NT2/D1 (cell line): Measurements from ENCODE around the gene HOXB4.

Source experiments
- YY1 ChIP-seq: IDR thresholded peaks from 2 replicates; pipeline ENCODE4 v1.6.1; 2011; ENCODE audit not compliant: insufficient read length, insufficient read depth
- ZNF274 ChIP-seq: IDR thresholded peaks from 2 replicates; pipeline ENCODE4 v1.6.1; 2011; ENCODE audit warnings: mild to moderate bottlenecking, low read depth, low read length

- no peak for TF ChIP-seq YY1
- no peak for TF ChIP-seq ZNF274
These were observed at the start of gene HOXB4 for GRCh38 chr17:48577946-48578615.
